SH-SY5Y (cell line): ENCODE data around the gene TMIGD3.

ENCODE experiments used
- GATA2 ChIP-seq: IDR thresholded peaks from 2 replicates; pipeline ENCODE4 v1.6.1; 2011; ENCODE audit warnings: mild to moderate bottlenecking, low read depth, low read length
- GATA3 ChIP-seq: IDR thresholded peaks from 2 replicates; pipeline ENCODE4 v1.6.1; 2011; ENCODE audit warnings: low read depth, mild to moderate bottlenecking, low read length, moderate library complexity

DNA sequence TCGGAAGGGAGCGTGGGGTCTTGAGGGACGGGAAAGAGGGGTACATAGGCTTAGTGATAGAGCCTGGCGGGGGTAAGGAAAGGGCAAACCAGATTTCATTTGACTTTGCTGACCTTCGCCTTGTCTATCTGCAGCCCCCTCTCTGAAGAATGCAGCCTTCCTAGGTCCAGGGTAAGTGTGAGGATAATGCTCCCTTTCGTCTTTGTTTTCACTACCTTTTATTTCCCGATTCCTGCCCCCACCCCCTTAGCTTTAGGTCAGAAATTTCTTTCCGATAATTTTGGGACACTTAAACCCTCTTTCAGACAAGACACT, 53.8 kb downstream of the TMIGD3 start:
- TF ChIP-seq GATA2 (no peak), GATA3 (no peak)
